Thyroid gland (tissue), 4 donors: Measurements from ENCODE around the gene C11orf58. TPM values are rescaled to one million over a fixed set of nuclear protein-coding genes. Genes with fewer than 3 reads are reported as not detected.

Source experiments
- DNase-seq, 2 donors: peaks; one replicate each; pipeline ENCODE4 v3.0.0-alpha.2; 2019
- H3K27ac ChIP-seq, 3 donors: fragments of 200-600 bp; sonication (generic); 1 replicate in 2 of 3; 2 replicates in 1 of 3; pipeline ENCODE4 v1.5.1; 2016 to 2019; ENCODE audit warnings: mild to moderate bottlenecking in 1 of 3, moderate library complexity in 1 of 3
- H3K27me3 ChIP-seq: fragments of 200-600 bp; sonication (generic); one replicate; pipeline ENCODE4 v1.5.1; 2019
- H3K36me3 ChIP-seq, 2 donors: fragments of 200-600 bp; sonication (generic); one replicate each; pipeline ENCODE4 v1.5.1; 2016 to 2019
- H3K4me1 ChIP-seq, 2 donors: fragments of 200-600 bp; sonication (generic); one replicate each; pipeline ENCODE4 v1.5.1; 2017 to 2019
- H3K4me3 ChIP-seq, 3 donors: fragments of 200-600 bp; sonication (generic); replicated peaks in 1 of 3; 1 replicate in 2 of 3; 2 replicates in 1 of 3; pipeline ENCODE4 v1.5.1; 2016; ENCODE audit warnings: mild to moderate bottlenecking in 1 of 3
- H3K9me3 ChIP-seq: fragments of 200-600 bp; sonication (generic); one replicate; pipeline ENCODE4 v1.5.1; 2017
- CTCF ChIP-seq, 6 experiments: fragments of 200-600 bp in 3 of 6; fragments of 450-650 bp in 3 of 6; sonication (generic) in 3 of 6; IDR thresholded peaks; one replicate each; pipeline ENCODE4 v1.5.1; 2016 to 2019; ENCODE audit warnings: antibody characterized with exemption in 6 of 6, mild to moderate bottlenecking in 2 of 6, inconsistent platforms in 1 of 6, moderate library complexity in 1 of 6
- POLR2A ChIP-seq, 2 donors: fragments of 450-650 bp; IDR thresholded peaks; one replicate each; pipeline ENCODE4 v1.6.1; 2017; ENCODE audit warnings: antibody characterized with exemption in 2 of 2, mild to moderate bottlenecking in 2 of 2, moderate library complexity in 1 of 2
- WGBS, 2 donors: methylation state at CpG; one replicate each; pipeline ENCODE4 v1.1.5; 2017; 5-methylcytosine and 5-hydroxymethylcytosine counted together
- intact Hi-C: fragments of 100-400 bp; cut with DNase I; formaldehyde crosslinking; loops from one replicate; pipeline ENCODE4 v1.15.1; 2023
- total RNA-seq, 4 donors: library from RNA; depleted of rRNA; stranded (reverse); fragments of >200 nt; gene quantifications; one replicate each; pipeline ENCODE4 v1.2.3, GENCODE V29; 2016

Gene C11orf58
- total RNA-seq, 4 donors from 2014 or later = 190 to 280 (median 195) TPM

GRCh38 chr11:16784666-16785065 lies 46.2 kb downstream of the C11orf58 start:
- intact Hi-C loops = loop anchor here (5.0 to 10.0 kb wide), 3 partner anchors 93 to 283 kb away; no protein-coding TSS in a partner anchor
- Histone ChIP-seq H3K36me3 (no peaks in the 10 kb centered on the region), H3K4me3 (no peak overlapping the region), H3K4me1 (peaks cover 35 to 50% of the 10 kb centered on the region in 2 donors), H3K27ac (peak overlapping the region in 1 of 3 donors; percentile 33), H3K9me3 (no peaks in the 10 kb centered on the region), H3K27me3 (no peaks in the 10 kb centered on the region)
- no peak for DNase-seq
- WGBS, 2 donors = 82 to 89% methylated on average over 2 of the region's 2 CpGs
- no peak for TF ChIP-seq POLR2A (IDR thresholded peaks at IDR 0.05)
- TF ChIP-seq CTCF (IDR thresholded peaks at IDR 0.05) = no peak

- WGBS, 2 donors = 31 to 36% methylated on average over 7 of the region's 7 CpGs
- no peak for TF ChIP-seq POLR2A (IDR thresholded peaks at IDR 0.05)
- TF ChIP-seq CTCF (IDR thresholded peaks at IDR 0.05) = peak; percentile 67 to 91 (median 76)
Observed at GRCh38 chr11:16785520-16786128, 47.2 kb downstream of the C11orf58 start.

GRCh38 chr11:16786131-16786530 lies 47.7 kb downstream of the C11orf58 start:
- TF ChIP-seq CTCF (IDR thresholded peaks at IDR 0.05) (no peak), POLR2A (IDR thresholded peaks at IDR 0.05) (no peak)
- Histone ChIP-seq H3K36me3 (no peaks in the 10 kb centered on the region), H3K27me3 (no peaks in the 10 kb centered on the region), H3K4me3 (no peak overlapping the region), H3K27ac (peak overlapping the region in 1 of 3 donors; percentile 28), H3K4me1 (peaks cover 49 to 64% of the 10 kb centered on the region in 2 donors), H3K9me3 (no peaks in the 10 kb centered on the region)
- intact Hi-C loops = loop anchor here (5.0 to 10.0 kb wide), 2 partner anchors 91 to 149 kb away; no protein-coding TSS in a partner anchor
- DNase-seq = no peak
- WGBS, 2 donors = 85 to 92% methylated on average over 6 of the region's 6 CpGs

More at GRCh38 chr11:16785520-16786128, 47.2 kb downstream of the C11orf58 start:
- peak; percentile 76 to 79 for DNase-seq
- Histone ChIP-seq H3K27me3 (no peaks in the 10 kb centered on the region), H3K9me3 (no peaks in the 10 kb centered on the region), H3K4me3 (no peak overlapping the region), H3K27ac (peak overlapping the region in 1 of 3 donors; percentile 33), H3K36me3 (no peaks in the 10 kb centered on the region), H3K4me1 (peaks cover 44 to 59% of the 10 kb centered on the region in 2 donors)
- intact Hi-C loops = loop anchor here (5.0 to 10.0 kb wide), 2 partner anchors 92 to 149 kb away; no protein-coding TSS in a partner anchor

GRCh38 chr11:16787035-16787742 lies 48.7 kb downstream of the C11orf58 start:
- intact Hi-C loops = loop anchor here (5.0 to 10.0 kb wide), 2 partner anchors 90 to 148 kb away; no protein-coding TSS in a partner anchor
- H3K4me3 ChIP-seq = no peak overlapping the region
- H3K4me1 ChIP-seq = peaks cover 53 to 65% of the 10 kb centered on the region in 2 donors
- TF ChIP-seq POLR2A (IDR thresholded peaks at IDR 0.05) = no peak
- TF ChIP-seq CTCF (IDR thresholded peaks at IDR 0.05) = no peak
- H3K27ac ChIP-seq = peak overlapping the region in 1 of 3 donors; percentile 87
- H3K9me3 ChIP-seq = no peaks in the 10 kb centered on the region
- H3K27me3 ChIP-seq = no peaks in the 10 kb centered on the region
- H3K36me3 ChIP-seq = no peaks in the 10 kb centered on the region
- no peak for DNase-seq
- 74 to 81% methylated on average over 7 of the region's 7 CpGs for WGBS, 2 donors
